GM21360 (cell line): Measurements from ENCODE around the gene RASL10A.

ENCODE experiments used
- ATAC-seq: cut with Tn5 transposase; IDR thresholded peaks from one replicate; pipeline ENCODE4 v1.9.1; 2021; ENCODE audit warnings: mild to moderate bottlenecking, moderate library complexity; ENCODE audit not compliant: unreplicated experiment

The RASL10A gene

GRCh38 chr22:29270475-29271271 is 44.8 kb downstream of the RASL10A start:
- no peak for ATAC-seq

DNA sequence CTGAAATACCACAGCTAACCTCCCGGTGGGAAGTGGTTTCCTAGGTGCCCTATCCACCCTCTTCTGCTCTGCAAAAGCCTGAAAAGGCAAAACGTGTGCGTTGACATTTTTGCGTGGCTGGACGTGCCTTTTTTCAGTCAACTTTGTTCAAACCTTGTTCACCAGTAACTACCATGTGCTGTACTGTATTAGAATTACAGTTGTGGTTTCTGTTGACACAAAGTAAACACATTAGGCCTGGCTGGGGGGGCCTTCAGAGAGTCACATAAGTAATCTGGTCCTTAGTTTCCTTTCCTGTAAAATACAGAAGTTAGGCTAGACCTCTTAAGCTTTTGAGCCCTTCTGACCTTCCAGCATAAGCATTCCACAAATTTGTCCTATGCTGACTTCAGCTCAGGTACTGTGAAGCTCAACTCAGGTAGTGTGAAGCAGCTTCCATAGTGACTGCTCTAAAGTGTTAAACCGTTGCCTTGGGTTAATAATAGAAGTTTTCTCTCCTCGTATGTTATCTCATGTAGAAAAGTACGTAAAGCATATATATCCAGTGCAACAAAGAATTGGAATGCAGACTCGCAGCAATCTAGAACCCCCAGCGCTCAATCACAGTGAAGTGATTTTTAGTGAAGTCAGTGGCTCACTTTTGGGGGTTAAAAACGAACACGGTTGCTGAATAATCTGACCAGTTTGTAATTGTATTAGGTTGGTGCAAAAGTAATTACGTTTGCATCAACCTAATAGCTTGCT is 45.6 kb downstream of the RASL10A start:
- no peak for ATAC-seq

DNA sequence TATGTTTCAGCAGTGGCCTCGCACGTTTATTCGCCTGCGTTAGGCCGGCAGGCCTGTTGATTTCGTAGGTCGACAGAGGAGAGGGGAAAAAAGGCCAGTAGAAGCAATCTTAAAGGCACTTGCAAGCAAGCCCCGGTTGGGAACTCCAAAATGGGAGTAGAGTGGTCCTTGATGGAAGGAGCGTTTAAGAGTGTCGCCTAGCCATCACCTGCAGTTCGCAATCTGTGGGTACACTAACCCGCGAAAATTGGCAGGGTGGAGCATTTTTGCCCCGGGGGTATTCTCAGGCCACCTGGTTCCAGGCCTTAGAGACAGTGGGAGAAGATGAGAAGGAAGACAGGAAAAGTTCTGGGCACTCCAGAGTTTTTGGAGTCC is 46.3 kb downstream of the RASL10A start:
- ATAC-seq: no peak

- no peak for ATAC-seq
These were observed 46.8 kb downstream of the RASL10A start for GRCh38 chr22:29268511-29269229.

- ATAC-seq: peak; percentile 70
These were observed 47.5 kb downstream of the RASL10A start, which contains the start of the genes EWSR1 and RHBDD3 for GRCh38 chr22:29267858-29268510. Gene EWSR1 (plus strand): TSS chr22:29268268. CDS start chr22:29268337, 69 bp downstream. Gene RHBDD3 (minus strand): TSS chr22:29267981. CDS start chr22:29265626, 2,355 bp downstream.

DNA sequence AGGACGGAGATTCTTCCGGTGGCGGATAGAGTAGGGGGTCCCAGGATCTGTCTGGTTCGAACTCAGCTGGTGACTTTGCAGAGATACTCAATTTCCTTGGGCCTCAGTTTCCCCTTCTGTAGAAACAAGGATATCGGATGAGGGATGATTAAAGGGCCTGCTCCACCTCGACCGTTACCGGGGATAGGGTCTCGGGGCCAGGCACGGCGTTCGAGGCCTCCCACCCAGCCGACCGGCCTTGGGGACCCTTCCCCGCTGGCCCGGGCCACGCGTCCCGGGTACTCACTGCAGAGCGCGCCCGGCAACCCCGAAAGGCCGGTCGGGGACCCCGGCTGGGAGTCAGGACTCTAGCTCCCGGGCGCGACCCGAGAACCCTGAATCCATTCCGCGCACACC is 48.0 kb downstream of the RASL10A start:
- ATAC-seq: no peak

DNA sequence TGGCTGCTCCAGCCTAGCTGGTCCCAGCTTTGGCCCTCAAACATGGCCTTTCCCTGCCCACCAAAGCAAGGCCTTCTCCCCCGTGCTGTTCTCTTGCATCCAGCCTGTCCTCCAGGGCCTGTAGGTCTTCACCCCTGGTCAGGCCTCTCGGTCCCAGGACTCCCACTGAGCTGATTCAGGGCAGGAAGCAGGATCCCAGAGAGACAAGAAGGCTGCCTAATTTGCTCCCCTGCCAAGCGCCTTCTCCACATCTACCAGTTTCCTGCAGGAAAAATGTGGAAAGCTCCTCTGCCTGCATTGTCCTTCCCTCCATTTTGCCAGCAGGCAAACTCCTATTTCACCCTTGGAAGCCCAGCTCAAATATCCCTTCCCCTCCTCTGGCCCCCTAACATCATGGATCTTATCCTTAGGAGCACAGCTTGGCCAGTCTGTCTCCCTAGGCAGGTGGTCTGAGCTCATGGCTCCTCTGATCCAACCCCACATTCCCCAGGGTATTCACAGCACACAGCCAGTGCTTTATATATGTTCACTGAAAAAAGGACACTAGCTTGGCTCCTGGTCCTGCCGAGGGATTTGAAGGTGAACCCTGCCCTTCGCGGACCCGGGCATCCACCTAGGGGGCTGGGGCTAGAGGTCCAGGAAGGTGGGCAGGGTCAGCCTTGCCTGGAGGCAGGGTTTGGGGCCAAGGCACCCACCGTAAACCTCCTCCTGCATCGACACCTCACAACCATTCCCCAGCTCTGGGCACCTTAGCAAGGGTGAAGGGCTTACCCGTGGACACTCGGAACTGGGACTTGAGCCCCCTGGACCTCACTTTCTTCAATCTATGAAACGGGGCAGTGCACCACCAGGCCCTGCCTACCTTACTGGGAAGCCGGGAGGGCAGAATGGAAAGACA is 48.7 kb downstream of the RASL10A start:
- ATAC-seq: no peak

DNA sequence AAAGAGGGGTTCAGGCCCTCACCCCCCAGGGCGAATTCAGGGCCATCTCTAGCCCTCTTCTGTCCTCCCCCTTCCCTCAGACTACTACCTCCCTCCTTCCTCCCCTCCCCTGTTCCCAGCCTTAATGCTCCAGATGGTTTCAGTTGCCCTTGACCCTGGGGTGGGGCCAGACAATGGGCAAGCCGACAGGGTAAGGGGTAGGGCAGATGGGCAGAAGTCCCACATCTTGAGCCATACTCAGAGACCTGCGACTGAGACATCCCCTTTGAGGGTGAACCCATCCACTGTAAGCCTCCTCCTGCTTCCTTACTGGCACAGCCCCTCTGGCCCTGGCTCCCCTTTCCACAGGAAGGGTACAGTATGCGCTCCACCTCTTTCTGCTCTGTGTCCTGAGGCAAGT is 49.6 kb downstream of the RASL10A start:
- no peak for ATAC-seq

DNA sequence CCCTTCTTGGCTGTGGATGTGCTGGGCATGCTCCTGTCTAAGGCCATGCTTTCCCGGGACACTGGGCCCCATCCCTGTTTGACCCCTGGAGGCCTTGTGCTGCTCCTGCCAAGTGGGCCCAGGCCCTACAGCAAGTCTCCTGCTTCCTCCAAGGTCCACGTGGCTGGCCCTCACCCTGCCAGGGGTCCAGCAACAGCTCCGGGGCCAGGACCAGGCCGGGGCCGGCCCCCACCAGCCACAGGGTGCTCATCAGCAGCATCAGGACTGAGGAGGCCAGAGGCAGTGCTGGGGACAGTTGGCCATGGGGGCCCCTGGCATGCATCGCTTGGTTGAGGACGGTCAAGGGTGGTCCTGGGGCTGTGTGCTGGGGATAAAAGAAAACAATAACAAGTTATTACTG is 50.2 kb downstream of the RASL10A start:
- no peak for ATAC-seq

DNA sequence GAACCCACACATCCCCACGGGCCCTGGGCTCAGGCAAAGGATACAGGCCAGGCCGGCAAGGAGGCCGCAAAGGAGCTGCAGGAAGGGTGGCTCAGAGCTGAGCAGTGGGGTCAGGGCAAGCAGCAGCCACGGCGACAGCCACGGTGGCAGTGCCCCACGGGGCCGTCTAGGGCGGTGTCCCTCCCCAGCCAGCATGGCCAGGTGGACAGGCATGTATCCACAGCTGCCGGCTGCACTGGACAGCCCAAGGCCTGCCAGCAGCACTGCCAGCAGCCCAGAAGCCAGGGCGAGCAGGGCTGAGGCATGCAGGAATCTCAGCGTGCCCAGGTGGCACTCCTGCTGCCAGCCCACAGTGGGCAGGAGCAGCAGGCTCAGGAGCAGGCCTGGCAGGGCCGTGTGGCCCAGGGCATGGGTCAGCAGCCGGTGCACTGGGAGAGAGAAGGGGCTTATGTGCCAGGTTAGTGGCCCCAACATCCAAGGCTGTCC is 51.7 kb downstream of the RASL10A start:
- no peak for ATAC-seq
